SK-N-SH (cell line): ENCODE measurements around the gene GRIN2A.

Source experiments
- CTCF ChIP-seq: fragments of 200-600 bp; sonication (generic); IDR thresholded peaks from 2 replicates; pipeline ENCODE4 v1.6.1; 2017; ENCODE audit warnings: antibody characterized with exemption, mild to moderate bottlenecking, moderate library complexity
- EP300 ChIP-seq, 2 experiments: IDR thresholded peaks; 2 replicates each; pipeline versions ENCODE4 v1.4.0 to v1.6.1; 2012; ENCODE audit warnings: borderline replicate concordance in 1 of 2, low read depth in 1 of 2, low read length in 1 of 2
- EZH2phosphoT487 ChIP-seq: fragments of 200-600 bp; sonication (generic); IDR thresholded peaks from 2 replicates; pipeline ENCODE4 v1.6.1; 2017; ENCODE audit warnings: low read depth, mixed run types, mild to moderate bottlenecking, antibody characterized with exemption, moderate library complexity, borderline replicate concordance
- FOXM1 ChIP-seq: IDR thresholded peaks from 2 replicates; pipeline ENCODE4 v1.4.0; 2012; ENCODE audit warnings: low read depth, mild to moderate bottlenecking
- GATA2 ChIP-seq: sonication (generic); formaldehyde crosslinking; IDR thresholded peaks from 2 replicates; pipeline ENCODE4 v1.5.0; 2020; ENCODE audit warnings: mild to moderate bottlenecking, missing genetic modification reagents
- MAX ChIP-seq: IDR thresholded peaks from 2 replicates; pipeline ENCODE4 v1.4.0; 2012; ENCODE audit warnings: low read depth
- PBX3 ChIP-seq: IDR thresholded peaks from 2 replicates; pipeline ENCODE4; 2012
- RAD21 ChIP-seq: IDR thresholded peaks from 2 replicates; pipeline ENCODE4 v1.6.1; 2012; ENCODE audit warnings: mild to moderate bottlenecking, low read length
- RFX5 ChIP-seq: IDR thresholded peaks from 2 replicates; pipeline ENCODE4 v1.6.1; 2012; ENCODE audit warnings: mild to moderate bottlenecking, improper control_type of control experiment, low read length
- USF1 ChIP-seq: IDR thresholded peaks from 2 replicates; pipeline ENCODE4 v1.4.0; 2012; ENCODE audit warnings: low read depth, borderline replicate concordance
- USF2 ChIP-seq: fragments of 150-350 bp; IDR thresholded peaks from 2 replicates; pipeline ENCODE4 v1.6.1; 2017; ENCODE audit warnings: antibody characterized with exemption, low read length, low read depth, borderline replicate concordance

GRCh38 chr16:10009684-10010083 is 172.5 kb downstream of the GRIN2A start:
- TF ChIP-seq FOXM1 (no peak), EZH2phosphoT487 (no peak), CTCF (no peak), GATA2 (CRISPR knock-in tag) (no peak), EP300 (IDR thresholded peaks at IDR 0.05; ENCODE audit: borderline replicate concordance in 1 of 2, low read depth in 1 of 2, low read length in 1 of 2) (no peak), RAD21 (no peak), PBX3 (no peak), USF1 (no peak), MAX (no peak), USF2 (no peak), RFX5 (no peak)
